Breast epithelium (tissue), 4 donors: Measurements from ENCODE around the gene ABI3BP. TPM values are rescaled to one million over a fixed set of nuclear protein-coding genes. Genes with fewer than 3 reads are reported as not detected.
A peak's percentile ranks its signal among the peaks of the same experiment; 100 is the strongest.
"Not testable (repeated sequence)": the region's sequence is repeated elsewhere in the genome, so short reads cannot be mapped to it uniquely, and the experiment has no call there.

Experiments used
- DNase-seq, 2 donors: peaks; one replicate each; pipeline ENCODE4 v3.0.0-alpha.2; 2019; ENCODE audit warnings: low spot score in 2 of 2
- H3K27ac ChIP-seq, 2 donors: fragments of 200-600 bp; sonication (generic) in 1 of 2; one replicate each; pipeline ENCODE4 v1.5.1; 2016 to 2019; ENCODE audit warnings: mild to moderate bottlenecking in 1 of 2
- H3K27me3 ChIP-seq, 2 donors: fragments of 200-600 bp; sonication (generic) in 1 of 2; one replicate each; pipeline versions ENCODE4 v1.5.1 to v1.6.0; 2017 to 2019; ENCODE audit warnings: control low read depth in 1 of 2, mild to moderate bottlenecking in 1 of 2
- H3K36me3 ChIP-seq: fragments of 200-600 bp; one replicate; pipeline ENCODE4 v1.5.1; 2019
- H3K4me1 ChIP-seq, 2 donors: fragments of 200-600 bp; sonication (generic); one replicate each; pipeline ENCODE4 v1.5.1; 2016 to 2019; ENCODE audit warnings: control low read depth in 1 of 2
- H3K4me3 ChIP-seq, 3 donors: fragments of 200-600 bp; sonication (generic); 1 replicate in 2 of 3; 2 replicates in 1 of 3; pipeline ENCODE4 v1.5.1; 2016 to 2019; ENCODE audit warnings: mild to moderate bottlenecking in 3 of 3, moderate library complexity in 2 of 3
- H3K9me3 ChIP-seq, 2 donors: fragments of 200-600 bp; sonication (generic) in 1 of 2; one replicate each; pipeline ENCODE4 v1.5.1; 2016 to 2019; ENCODE audit warnings: control low read depth in 1 of 2
- POLR2A ChIP-seq: fragments of 450-650 bp; IDR thresholded peaks from one replicate; pipeline ENCODE4 v1.6.1; 2016; ENCODE audit warnings: antibody characterized with exemption, mild to moderate bottlenecking, moderate library complexity
- POLR2AphosphoS5 ChIP-seq, 3 donors: sonication (generic); formaldehyde crosslinking; IDR thresholded peaks; one replicate each; pipeline ENCODE4 v1.6.1; 2017; ENCODE audit warnings: antibody characterized with exemption in 3 of 3
- intact Hi-C: fragments of 100-400 bp; cut with DNase I; formaldehyde crosslinking; loops from one replicate; pipeline ENCODE4 v1.15.1; 2023; ENCODE audit warnings: low total_unique reads
- total RNA-seq, 3 donors: library from RNA; depleted of rRNA; stranded (reverse); fragments of >200 nt; gene quantifications; one replicate each; pipeline ENCODE4 v1.1.0, GENCODE V29; 2016
- TF ChIP-seq, protein P1 (sequence below), 3 donors: fragments of 450-650 bp; IDR thresholded peaks; one replicate each; pipeline ENCODE4 v1.5.1; 2016 to 2017; ENCODE audit warnings: antibody characterized with exemption in 3 of 3, mild to moderate bottlenecking in 3 of 3, moderate library complexity in 3 of 3

Gene ABI3BP
- total RNA-seq, 3 donors from 2014 or later = 17.4 to 170 (median 41.1) TPM

GRCh38 chr3:100953103-100953502 is 40.1 kb downstream of the ABI3BP start:
- Histone ChIP-seq H3K4me3 (no peak overlapping the region), H3K9me3 (no peaks in the 10 kb centered on the region), H3K4me1 (no peaks in the 10 kb centered on the region), H3K36me3 (no peaks in the 10 kb centered on the region), H3K27me3 (no peaks in the 10 kb centered on the region), H3K27ac (no peak overlapping the region)
- intact Hi-C loops = no loop called here
- TF ChIP-seq, protein P1, sequence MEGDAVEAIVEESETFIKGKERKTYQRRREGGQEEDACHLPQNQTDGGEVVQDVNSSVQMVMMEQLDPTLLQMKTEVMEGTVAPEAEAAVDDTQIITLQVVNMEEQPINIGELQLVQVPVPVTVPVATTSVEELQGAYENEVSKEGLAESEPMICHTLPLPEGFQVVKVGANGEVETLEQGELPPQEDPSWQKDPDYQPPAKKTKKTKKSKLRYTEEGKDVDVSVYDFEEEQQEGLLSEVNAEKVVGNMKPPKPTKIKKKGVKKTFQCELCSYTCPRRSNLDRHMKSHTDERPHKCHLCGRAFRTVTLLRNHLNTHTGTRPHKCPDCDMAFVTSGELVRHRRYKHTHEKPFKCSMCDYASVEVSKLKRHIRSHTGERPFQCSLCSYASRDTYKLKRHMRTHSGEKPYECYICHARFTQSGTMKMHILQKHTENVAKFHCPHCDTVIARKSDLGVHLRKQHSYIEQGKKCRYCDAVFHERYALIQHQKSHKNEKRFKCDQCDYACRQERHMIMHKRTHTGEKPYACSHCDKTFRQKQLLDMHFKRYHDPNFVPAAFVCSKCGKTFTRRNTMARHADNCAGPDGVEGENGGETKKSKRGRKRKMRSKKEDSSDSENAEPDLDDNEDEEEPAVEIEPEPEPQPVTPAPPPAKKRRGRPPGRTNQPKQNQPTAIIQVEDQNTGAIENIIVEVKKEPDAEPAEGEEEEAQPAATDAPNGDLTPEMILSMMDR (IDR thresholded peaks at IDR 0.05) = no peak
- TF ChIP-seq POLR2A (no peak), POLR2AphosphoS5 (IDR thresholded peaks at IDR 0.05) (no peak)
- DNase-seq = no peak

DNA sequence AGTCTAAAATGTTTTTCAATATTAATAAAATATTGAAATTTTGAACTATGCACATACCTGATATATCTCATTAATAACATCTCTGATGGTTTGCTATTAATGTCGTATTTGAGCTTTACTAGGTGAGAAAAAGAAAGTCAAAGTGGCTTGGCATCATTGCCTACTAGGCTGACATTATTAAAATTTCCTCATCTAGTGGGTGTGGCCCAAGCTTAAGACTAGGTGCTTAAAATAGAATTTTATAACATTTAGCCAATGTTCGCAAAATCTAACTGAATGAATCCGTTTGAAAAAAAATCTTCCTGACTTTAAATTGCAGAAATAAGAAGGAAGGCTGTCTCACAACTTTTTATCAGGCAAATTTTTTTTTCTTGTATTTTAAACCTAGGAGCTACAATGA is 46.1 kb downstream of the ABI3BP start:
- TF ChIP-seq POLR2A (no peak), POLR2AphosphoS5 (IDR thresholded peaks at IDR 0.05) (no peak)
- TF ChIP-seq, protein P1 (IDR thresholded peaks at IDR 0.05) = no peak
- no peak overlapping the region for H3K4me3 ChIP-seq
- H3K27me3 ChIP-seq = no peaks in the 10 kb centered on the region
- DNase-seq = no peak
- no peaks in the 10 kb centered on the region for H3K9me3 ChIP-seq
- H3K27ac ChIP-seq = no peak overlapping the region
- no peaks in the 10 kb centered on the region for H3K4me1 ChIP-seq
- H3K36me3 ChIP-seq = no peaks in the 10 kb centered on the region
- intact Hi-C loops = no loop called here

DNA sequence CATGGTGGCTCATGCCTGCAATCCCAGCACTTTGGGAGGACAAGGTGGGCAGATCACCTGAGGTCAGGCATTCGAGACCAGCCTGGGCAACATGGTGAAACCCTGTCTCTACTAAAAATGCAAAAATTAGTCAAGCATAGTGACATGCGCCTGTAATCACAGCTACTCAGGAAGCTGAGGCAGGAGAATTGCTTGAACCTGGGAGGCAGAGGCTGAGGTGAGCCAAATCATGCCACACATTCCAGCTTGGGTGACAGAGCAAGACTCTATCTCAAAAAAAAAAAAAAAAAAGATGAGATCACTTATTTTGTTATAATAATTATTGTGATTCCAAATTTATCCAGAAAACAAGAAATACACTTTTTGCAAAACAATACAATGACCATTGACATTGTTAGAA is 47.1 kb downstream of the ABI3BP start:
- H3K27me3 ChIP-seq, H3K4me3 ChIP-seq, H3K9me3 ChIP-seq, H3K27ac ChIP-seq, H3K36me3 ChIP-seq, H3K4me1 ChIP-seq, DNase-seq, intact Hi-C loops: not testable (repeated sequence)

DNA sequence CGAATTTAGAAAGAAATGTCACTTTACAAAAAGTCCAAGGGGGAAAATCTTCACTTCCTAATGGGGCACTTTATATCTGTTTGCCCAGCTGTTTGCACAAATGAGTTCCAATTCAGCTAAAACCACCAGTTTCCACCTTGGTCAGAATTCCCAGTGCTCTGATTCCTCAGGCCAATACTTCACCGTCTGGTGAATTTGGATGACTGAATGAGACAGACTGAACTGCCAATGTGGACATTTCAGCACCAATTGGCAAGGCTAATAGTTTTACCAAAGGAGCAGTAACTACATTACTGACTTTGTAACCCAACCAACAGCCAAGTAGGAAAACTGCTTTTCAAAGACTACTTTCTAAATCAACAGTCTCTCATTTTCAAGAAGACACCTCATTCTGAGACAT is 51.8 kb downstream of the ABI3BP start:
- Histone ChIP-seq H3K36me3 (no peaks in the 10 kb centered on the region), H3K27ac (no peak overlapping the region), H3K9me3 (no peaks in the 10 kb centered on the region), H3K27me3 (no peaks in the 10 kb centered on the region), H3K4me3 (no peak overlapping the region), H3K4me1 (no peaks in the 10 kb centered on the region)
- DNase-seq = no peak
- intact Hi-C loops = no loop called here
- TF ChIP-seq, protein P1 (IDR thresholded peaks at IDR 0.05) = no peak
- TF ChIP-seq POLR2A (no peak), POLR2AphosphoS5 (IDR thresholded peaks at IDR 0.05) (no peak)

GRCh38 chr3:100941041-100941440 is 52.2 kb downstream of the ABI3BP start:
- peak in 1 of 2 donors; percentile 48 for DNase-seq
- intact Hi-C loops = no loop called here
- Histone ChIP-seq H3K4me1 (no peaks in the 10 kb centered on the region), H3K4me3 (no peak overlapping the region), H3K27me3 (no peaks in the 10 kb centered on the region), H3K36me3 (no peaks in the 10 kb centered on the region), H3K9me3 (no peaks in the 10 kb centered on the region), H3K27ac (no peak overlapping the region)
- TF ChIP-seq POLR2AphosphoS5 (IDR thresholded peaks at IDR 0.05) (no peak), POLR2A (no peak)

DNA sequence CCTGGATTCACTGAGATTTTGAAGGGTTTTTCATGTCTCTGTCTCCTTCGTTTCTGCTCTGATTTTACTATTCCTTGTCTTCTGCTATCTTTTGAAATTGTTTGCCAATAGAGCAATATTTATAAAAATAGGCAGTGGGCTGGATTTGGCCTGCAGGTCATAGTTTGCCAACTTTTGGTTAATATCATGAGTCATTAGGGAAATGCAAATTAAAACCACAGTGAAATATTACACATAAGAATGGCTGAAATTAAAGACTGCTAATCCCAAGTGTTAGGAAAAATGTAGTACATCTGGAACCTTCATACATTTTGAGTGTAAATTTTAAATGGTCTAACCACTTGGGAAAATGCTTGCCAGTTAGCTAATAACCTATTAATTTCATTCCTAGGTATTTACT is 56.3 kb downstream of the ABI3BP start:
- no peaks in the 10 kb centered on the region for H3K36me3 ChIP-seq
- no peaks in the 10 kb centered on the region for H3K9me3 ChIP-seq
- intact Hi-C loops = no loop called here
- no peak for TF ChIP-seq POLR2AphosphoS5 (IDR thresholded peaks at IDR 0.05)
- TF ChIP-seq, protein P1 (IDR thresholded peaks at IDR 0.05) = no peak
- no peak for TF ChIP-seq POLR2A
- no peaks in the 10 kb centered on the region for H3K27me3 ChIP-seq
- H3K4me3 ChIP-seq = no peak overlapping the region
- DNase-seq = no peak
- no peak overlapping the region for H3K27ac ChIP-seq
- no peaks in the 10 kb centered on the region for H3K4me1 ChIP-seq
